COLO668 (cell line): ENCODE measurements around the gene KCNT2.

ENCODE experiments used
- DNase-seq: peaks from one replicate; lab custom pipeline; 2025; ENCODE audit not compliant: unreplicated experiment; lab: John Stamatoyannopoulos, UW

KCNT2 gene

DNA sequence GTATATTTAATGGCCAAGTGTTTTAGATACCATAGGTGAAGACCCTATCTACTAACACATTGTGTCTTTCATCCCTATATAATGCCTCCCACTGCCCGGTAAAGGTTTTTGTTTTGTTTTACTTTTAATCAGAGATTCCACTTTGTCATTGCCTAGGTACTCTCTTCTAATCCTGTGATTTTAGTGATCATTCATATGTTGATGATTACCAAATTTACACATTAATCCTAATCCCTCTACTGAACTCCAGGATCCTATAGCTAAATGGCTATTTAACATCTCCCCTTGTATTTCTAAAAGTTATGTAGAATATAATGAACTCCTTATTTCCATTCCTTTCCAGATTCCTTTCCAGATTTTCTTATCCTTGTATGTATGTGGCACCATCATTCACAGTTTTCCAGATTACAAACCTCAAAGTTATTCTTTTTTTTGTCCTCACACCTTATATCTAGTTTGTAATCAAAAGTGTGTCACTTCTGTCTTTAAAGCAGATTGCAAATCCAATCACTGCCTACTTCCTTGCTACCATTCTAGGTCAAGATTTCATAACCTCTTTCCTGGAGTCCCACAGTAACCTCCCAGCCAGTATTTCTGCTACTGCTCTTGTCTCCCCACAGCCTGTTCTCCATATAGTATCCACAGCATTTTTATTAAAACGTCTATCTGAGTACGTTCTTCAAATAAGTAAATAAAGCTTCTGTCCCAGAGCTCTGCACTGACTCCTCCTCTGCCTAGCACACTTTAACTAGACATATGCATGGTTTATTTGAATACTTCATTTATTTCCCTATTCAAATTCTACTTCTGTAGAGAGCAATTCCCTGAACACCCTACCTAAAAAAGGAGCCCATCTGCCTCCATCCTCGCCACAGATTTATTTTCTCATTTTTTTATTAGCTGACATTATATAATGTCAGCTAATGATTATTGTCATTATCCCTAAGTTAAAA is 157.8 kb downstream of the KCNT2 start:
- no peak for DNase-seq

DNA sequence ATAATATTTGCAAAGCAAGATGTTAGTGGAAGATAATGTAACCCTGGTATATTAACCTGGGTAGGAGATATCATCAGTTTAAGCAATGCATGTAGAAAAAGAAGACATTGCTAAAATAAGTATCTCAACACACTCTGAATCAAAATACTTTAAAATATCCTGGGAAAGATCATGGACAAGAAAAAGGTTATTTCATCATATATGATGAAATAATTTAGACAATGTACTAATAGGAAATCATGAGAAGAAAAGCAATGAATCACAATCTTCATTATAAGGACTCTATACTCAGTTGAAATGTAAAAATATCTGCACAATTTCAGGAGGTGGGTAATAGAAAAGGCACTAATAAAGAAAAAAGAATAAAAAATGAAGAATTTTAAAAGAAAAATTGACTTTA is 158.8 kb downstream of the KCNT2 start:
- DNase-seq, result no peak

DNA sequence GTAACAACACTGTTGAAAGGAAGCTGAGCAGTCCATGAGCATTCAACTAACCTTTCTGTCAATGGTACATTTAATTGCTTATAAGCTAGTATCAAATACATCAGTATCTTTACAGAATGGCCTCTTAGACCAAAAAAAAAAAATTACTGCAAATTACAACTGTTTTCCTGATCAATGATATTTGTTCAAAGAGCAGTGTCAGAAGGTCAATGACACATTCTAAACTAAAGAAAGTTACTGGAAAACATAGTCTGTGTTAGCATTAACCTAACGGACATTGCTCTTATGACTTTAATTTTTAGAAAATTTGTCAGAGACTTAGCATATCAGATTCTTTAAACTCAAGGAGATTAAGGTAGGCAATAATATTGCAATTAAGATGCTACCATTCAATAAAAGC is 162.5 kb downstream of the KCNT2 start:
- DNase-seq, result no peak

DNA sequence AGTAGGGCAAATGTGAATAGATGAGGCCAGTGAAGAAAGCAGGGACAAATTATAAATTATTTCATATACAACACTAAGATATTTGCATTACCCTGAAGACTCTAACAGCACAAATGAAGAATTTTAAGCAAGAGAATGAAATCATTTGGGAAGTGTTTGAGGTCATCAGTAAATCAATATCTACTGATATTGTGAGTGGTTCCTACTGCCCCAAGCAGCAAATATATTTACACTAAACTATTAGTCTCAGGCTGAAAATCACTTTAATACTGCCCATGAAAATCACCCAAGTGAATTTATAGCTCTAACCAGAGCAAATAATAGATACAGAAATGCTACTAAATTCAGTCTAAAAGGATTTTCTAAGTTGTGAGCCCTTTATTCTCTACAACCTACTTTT is 163.6 kb downstream of the KCNT2 start:
- no peak for DNase-seq

DNA sequence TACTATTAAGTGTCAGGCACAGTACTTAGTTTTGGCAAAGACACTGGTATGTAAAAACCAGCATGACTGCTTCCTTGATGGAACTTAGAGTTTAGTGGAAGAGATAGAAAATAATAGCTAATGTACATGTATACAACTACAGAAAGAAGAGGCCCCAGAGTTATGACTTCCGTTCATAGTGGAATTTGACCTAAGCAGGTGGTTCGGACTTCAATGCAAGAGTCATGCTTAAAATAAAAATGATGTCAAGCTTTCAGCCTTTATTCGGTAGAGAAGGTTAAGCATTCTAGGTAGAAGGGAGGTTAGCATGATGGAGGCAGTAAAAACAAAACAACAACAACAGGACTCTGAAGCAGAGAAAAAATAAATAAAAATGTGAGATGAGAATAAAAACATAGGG is 165.9 kb downstream of the KCNT2 start:
- peak; percentile 5 for DNase-seq

DNA sequence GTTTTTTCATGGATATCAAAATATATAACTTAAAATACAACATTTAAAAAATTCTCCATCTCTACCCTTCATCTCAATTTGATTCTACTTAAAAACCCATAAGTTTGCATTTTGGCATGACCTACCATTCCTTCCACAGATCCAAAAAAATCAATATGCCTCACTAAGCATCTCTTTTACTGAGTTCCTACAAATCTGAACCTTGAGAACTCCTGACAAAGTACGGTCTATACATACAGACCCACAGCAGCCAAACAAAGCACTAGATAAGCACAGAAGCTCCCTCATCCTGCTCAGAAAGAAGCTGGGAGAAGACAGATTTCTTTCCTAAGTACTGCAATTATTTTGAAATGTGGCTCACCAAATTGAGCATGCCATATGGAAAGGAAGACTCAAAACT is 167.5 kb downstream of the KCNT2 start:
- no peak for DNase-seq

DNA sequence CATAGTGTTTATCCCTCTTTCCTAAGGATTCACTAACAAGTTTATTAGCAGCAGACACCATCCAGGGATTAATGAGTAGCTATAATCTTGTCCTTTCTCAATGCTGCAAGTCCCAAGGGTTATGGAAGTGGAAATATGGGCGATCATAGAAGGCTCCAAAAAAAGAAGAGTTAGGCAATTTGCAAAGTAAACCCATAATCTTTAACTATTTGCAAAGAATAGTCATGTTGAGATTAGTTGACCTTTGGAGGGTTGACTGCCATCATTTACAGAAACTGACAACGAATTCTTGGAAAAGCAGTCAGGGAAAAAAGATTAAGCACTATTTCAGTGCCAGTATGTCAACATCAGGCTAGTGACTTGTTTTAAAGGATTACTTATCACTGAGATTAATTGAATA is 169.9 kb downstream of the KCNT2 start:
- no peak for DNase-seq

DNA sequence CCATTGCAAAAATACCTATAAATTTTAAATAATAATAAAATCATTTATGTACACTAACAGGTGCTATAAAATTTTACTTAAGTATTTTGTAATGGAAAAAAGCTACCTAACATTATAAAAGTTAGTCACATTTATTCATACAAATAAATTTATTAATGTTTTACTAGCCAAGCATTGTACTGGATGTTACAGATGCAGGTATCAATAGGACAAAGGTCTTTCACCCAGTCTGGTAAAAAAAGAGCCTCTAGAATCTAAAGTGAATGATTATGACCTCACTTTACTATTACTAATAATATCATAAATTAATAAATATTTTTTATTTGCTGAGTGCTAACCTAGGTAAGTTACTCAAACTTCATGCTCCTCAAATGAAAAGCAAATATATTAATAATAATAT is 170.6 kb downstream of the KCNT2 start:
- DNase-seq, result no peak

DNA sequence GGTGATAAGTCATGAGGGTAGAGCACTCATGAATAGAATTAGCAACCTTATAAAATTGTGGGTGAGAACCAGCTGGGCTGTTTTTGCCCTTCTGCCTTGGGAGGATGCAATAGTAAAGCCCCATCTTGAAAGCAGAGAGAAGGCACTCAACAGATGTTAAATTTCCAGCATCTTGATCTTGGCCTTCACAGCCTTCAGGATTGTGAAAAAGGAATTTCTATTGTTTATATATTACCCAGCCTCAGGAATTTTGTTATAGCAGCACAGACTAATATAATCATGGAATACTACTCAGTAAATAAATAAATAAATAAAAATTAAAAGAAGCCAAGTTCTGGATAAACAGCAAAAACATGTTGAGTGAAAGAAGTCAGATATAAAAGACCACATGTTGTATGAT is 175.2 kb downstream of the KCNT2 start:
- no peak for DNase-seq

DNA sequence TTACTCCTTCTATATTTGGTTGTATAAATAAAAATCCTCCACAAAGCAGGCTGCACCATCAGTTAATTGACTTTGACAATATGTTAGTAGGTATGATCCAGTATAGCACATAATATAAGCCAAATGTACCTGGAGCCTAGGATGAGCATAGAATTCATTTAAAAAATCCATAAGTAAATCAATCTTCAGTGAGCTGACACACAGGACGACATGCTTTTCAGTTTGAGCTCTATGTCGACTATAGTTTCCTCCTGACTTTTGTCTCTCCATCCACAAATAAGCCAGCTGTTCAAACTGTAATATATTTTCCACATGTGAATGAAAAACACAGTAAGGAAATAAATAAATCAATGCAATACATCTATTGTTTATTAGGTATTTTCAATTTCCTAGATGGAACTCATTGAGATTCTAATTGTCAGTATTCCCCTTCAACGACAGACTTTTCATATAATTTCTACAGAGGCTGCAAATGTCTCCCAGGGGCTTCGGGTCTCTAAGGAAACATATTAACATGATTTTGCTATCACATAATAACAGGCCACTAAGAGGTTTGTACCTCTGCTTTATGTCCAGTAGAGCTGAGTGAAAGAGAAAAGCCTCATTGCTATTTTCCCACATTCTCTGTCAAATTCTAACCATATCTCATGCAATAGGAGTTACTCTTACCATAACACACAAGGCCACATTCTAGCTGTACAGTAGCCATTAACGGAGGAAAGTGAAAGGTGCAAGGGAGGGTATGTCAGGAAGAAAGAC is 180.1 kb downstream of the KCNT2 start:
- no peak for DNase-seq

DNA sequence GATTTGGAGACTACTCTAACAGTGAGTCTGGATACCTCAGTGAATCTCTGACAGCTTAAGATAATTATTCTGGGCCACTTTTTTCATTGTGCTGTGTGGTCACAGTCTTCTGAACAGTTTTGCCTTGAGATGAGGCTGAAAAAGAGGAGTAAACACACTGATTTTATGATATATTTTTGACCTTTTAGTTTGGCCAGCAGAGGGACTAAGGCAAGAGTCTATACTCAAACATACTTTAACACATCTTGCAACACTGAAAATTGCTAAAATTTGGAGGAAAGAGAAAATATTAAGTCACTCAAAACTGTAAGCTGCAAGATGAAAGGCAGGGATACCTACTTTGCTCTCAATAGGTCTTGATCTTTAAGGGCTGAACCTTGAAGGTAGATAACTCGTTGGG is 182.7 kb downstream of the KCNT2 start:
- DNase-seq, result no peak

DNA sequence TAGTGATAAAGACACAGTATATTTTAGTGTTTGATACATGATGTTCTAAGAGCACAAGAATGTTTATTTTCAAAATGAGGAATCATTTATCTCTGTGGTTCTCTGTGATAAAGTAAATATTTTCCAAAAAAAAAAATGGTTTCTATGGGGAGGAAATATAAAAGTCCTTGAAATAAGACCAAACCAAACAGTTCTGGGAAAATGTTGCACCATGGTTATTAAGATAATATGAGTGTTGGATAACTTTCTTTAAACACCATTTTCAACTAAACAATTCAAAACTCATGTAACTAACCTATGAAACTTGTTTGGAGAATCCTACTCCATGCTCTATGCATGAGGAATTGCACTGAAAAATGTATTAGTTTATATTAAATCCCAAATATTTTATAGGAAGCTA is 184.6 kb downstream of the KCNT2 start:
- DNase-seq, result no peak

DNA sequence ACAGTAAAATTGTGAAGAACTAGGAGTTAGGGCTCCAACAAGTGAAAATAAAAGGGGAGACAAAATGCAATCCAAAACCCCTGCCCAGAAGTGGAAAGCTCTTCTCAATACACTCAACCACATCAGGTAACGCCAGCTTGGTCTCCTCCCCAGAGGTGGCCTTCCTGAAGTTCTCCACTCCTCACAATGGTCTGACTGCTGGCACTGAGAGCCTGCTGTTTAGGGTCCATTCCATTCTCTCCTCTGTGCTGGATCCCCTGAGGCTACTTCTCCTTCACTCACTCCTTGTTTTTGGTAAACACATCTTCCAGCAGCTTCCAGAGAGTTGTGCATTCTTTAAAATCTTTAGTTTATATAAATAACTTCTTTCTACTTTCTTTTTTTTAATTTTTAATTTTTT is 189.5 kb downstream of the KCNT2 start:
- no peak for DNase-seq

DNA sequence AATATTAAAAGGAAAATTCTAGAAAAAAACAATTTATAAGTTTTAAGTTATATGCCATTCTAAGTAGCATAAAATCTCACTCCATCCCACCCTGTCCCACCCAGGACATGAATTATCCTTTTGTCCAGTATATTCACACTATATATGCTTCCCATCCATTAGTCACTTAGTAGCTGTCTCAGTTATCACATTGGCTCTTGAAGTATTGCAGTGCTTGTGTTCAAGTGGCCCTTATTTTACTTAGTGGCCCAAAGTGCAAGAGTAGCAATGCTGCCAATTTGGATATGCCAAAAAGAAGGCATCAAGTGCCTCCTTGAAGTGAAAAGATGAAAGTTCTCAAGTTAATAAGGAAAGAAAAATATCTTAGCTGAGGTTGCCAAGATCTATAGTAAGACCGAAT is 192.3 kb downstream of the KCNT2 start:
- DNase-seq, result no peak

DNA sequence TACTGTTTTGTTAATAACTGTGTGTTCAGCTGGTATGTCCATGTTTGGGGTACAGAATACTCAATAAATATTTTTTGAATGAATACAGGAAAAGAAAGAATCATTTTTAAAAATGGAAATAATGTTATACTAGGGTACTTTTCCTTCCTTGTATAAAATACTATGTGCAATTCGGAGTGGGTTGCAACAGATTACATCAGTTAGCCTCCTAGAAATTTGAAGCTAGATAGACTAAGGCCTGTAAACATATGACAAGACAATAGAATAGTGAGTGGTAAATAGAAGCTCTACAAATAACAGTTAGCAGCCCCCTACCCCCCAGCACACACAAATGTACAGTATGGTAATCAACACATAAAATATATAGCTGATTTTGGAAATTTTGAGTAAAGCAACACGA is 195.9 kb downstream of the KCNT2 start:
- no peak for DNase-seq

DNA sequence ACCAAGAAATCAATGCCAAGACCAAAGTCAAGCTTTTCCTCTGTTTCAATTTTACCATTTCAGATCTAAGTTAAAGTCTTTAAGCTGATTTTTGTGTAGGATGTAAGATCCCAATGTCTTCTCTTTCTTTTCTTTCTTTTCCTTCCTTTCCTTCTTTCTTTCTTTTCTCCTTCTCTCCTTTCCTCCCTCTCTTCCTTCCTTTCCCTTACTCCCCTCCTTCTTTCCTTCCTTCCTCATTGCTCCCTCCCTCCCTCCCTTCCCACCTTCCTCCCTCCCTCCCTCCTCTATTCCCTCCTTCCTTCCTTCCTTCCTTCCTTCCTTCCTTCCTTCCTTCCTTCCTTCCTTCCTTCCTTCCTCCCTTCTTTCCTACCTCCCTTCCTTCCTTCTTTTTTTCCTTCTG is 197.5 kb downstream of the KCNT2 start:
- DNase-seq, result no peak

DNA sequence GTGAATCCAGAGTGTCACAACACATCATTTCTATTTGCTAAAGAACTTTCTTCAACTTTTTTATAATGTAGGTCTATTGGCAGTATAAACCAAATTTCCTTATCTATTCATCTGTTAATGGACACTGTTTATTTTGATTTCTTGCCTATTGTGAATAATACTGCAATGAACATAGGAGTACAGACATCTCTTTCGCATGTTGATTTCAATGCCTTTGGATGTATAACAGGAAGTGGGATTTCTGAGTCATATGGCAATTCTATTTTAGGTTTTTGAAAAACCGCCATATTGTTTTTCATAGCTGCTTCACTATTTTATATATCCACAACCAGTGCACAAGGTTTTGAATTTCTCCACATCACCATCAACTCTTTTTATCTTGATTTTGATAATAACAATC is 198.7 kb downstream of the KCNT2 start:
- no peak for DNase-seq

DNA sequence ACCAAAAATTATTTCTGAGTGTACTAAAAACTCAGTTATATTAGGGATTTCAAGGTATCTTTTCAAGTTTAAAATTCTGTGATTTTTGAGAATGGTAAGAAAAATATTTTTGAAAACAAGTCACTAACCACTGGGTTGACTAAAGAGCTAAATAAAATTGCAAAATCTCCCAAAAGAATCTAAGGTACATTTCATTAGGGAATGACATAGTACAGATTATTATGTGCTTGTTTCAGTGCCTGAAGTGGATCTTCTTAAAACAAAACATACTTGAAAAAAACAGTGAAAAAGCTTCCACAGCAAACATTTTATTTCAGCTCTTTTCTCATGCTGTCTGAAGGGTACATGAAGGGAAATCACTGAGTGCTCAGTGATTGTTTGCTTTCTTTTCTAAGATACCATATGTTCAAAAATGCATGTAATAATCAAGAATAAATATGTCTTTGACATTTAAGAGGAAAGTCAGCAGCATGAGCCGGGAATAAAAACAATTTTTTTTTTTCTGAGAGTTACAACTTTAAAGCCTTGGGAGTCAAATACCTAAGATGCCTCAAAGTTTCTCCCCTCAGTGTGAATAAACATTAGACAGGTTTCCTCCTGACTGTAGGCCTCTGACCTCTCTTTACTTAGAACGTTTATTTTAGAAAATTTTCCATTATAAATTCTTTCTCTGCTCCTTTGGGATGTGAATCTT is 200.7 kb downstream of the KCNT2 start:
- no peak for DNase-seq

DNA sequence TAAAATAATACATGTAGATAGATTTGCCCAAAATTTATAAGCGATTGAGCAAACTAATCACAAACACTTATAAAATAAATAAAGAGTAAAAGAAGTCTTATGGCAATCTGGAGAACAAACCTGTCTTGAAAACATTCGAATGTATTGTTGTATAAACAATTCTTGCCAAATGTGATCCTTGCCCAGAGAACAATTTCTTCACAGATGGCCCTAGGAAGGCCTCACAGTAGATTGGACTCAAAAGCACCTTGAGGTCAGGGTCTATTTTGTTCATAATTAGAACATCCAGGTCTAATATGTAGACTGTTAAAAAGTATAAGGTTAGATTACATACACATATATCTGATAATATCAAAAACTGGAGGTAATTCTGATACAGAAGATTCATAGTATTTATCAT is 202.4 kb downstream of the KCNT2 start:
- DNase-seq, result no peak

DNA sequence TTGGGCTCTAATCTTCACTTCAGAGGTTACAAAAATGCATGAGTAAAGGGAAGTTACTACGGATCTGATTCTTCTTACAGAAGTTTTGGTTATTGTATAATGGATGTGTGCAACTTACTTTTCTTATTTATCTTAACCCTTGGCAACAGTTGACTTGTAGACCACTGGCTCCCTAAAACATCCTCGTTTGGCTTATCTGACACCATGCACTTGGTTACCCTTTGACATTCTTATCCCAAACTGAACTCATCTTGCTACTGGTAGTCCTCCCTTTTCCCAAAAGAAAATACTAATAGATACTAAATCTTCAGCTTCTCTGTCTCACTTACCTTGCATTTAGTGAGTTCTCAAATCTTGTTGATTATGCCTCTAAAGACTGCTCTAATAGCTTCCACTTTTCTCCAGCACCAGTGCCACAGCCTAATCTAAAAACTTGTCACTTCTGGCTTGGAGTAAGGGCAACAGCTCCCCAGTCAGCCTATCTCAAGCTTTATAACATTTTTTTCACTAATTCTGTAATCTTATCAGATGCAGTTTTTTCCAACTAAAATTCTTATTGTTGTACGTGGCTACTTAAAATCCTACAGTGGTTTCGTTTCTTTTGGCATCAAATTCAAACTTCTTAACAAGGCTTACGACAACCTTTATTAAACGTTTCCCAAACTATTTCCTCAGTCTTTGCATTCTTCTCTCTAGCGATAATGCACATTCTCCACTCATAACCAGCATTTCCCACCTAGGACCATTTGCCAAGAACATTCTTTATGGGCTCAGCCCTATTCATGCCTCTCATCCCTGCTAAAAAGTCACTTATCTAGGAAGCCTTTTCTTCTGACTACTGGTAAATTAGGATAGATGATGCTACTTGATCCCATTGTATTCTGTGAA is 204.2 kb downstream of the KCNT2 start:
- no peak for DNase-seq

DNA sequence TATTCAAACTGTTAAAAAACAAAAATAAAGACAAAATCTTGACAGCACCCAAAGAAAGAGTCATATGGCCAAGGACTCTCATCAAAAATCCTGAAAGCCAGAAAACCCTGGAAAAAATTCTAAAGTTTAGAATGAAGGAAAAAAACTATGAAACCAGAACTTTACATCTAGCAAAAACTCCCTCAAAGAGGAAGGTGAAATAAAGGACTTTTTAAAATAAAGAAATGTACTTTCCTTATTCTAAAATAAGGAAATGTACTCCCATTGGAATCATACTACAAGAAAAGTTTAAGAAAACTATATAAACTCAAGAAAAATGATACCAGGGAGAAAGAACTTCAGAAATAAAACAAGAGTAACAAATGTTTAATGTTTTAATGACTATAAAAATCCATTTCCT is 206.3 kb downstream of the KCNT2 start:
- DNase-seq, result no peak
